ENCODE measurements around the gene SH3BGRL2.

DNA sequence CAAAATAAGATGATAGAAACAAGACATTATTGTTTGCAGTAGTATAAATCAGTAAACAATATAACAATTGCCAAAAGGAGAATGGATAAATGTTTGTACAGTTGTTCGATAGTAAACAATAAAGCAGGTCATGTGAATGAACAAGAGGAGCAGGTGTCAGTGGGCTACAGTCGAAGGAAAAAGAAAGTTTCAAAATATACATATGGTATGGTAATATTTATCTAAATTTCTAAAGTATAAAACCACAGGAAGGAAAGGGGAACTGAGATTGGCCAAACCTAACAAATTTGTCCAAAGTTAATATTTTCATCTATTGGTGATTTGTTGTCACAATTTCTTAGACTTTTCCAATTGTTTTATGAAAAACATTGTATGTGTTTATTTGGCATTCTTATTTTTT, 110.9 kb downstream of the SH3BGRL2 start:
- TF ChIP-seq SP1 (IDR thresholded peaks at IDR 0.05) (no peak), BHLHE40 (IDR thresholded peaks at IDR 0.05; ENCODE audit: borderline replicate concordance) (no peak), HDGF (IDR thresholded peaks at IDR 0.05; ENCODE audit: borderline replicate concordance) (no peak), TARDBP (IDR thresholded peaks at IDR 0.05) (no peak), FOXA1 (IDR thresholded peaks at IDR 0.05) (no peak), SUZ12 (IDR thresholded peaks at IDR 0.05) (no peak), ZNF384 (IDR thresholded peaks at IDR 0.05) (no peak), ELF4 (IDR thresholded peaks at IDR 0.05) (no peak), FOXK2 (IDR thresholded peaks at IDR 0.05) (no peak), CTBP1 (IDR thresholded peaks at IDR 0.05; ENCODE audit: borderline replicate concordance) (no peak), FOXM1 (IDR thresholded peaks at IDR 0.05; ENCODE audit: borderline replicate concordance) (no peak)
- TF ChIP-seq, protein P1, sequence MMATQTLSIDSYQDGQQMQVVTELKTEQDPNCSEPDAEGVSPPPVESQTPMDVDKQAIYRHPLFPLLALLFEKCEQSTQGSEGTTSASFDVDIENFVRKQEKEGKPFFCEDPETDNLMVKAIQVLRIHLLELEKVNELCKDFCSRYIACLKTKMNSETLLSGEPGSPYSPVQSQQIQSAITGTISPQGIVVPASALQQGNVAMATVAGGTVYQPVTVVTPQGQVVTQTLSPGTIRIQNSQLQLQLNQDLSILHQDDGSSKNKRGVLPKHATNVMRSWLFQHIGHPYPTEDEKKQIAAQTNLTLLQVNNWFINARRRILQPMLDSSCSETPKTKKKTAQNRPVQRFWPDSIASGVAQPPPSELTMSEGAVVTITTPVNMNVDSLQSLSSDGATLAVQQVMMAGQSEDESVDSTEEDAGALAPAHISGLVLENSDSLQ (IDR thresholded peaks at IDR 0.05) = no peak
